Measurements from ENCODE around the gene FNTB.

FNTB gene

GRCh38 chr14:64983439-64984310 is 3.0 kb upstream of the FNTB start:
- DNase-seq (ENCODE audit: low read depth) = no peak

- DNase-seq (ENCODE audit: low read depth) = no peak
Measured at GRCh38 chr14:64987438-64987767, 708 bp downstream of the FNTB start.

- no peak for DNase-seq (ENCODE audit: low read depth)
Measured at GRCh38 chr14:64990296-64990695, 3.6 kb downstream of the FNTB start.

- DNase-seq (ENCODE audit: low read depth) = no peak
Measured at GRCh38 chr14:64990939-64991338, 4.2 kb downstream of the FNTB start.

- no peak for DNase-seq (ENCODE audit: low read depth)
Measured at GRCh38 chr14:64992328-64992885, 5.7 kb downstream of the FNTB start.

GRCh38 chr14:64993266-64993930 is 6.7 kb downstream of the FNTB start:
- no peak for DNase-seq (ENCODE audit: low read depth)

- no peak for DNase-seq (ENCODE audit: low read depth)
Measured at GRCh38 chr14:64994540-64994939, 7.8 kb downstream of the FNTB start.

- DNase-seq (ENCODE audit: low read depth) = no peak
Measured at GRCh38 chr14:64995291-64995690, 8.6 kb downstream of the FNTB start.

- DNase-seq (ENCODE audit: low read depth) = no peak
Measured at GRCh38 chr14:64997108-64997794, 10.6 kb downstream of the FNTB start.

GRCh38 chr14:64998455-64998931 is 11.8 kb downstream of the FNTB start:
- DNase-seq (ENCODE audit: low read depth) = no peak

GRCh38 chr14:65000898-65001591 is 14.3 kb downstream of the FNTB start:
- no peak for DNase-seq (ENCODE audit: low read depth)

GRCh38 chr14:65001723-65002122 is 15.0 kb downstream of the FNTB start:
- DNase-seq (ENCODE audit: low read depth) = no peak

- no peak for DNase-seq (ENCODE audit: low read depth)
Measured at GRCh38 chr14:65002586-65003210, 16.0 kb downstream of the FNTB start.

GRCh38 chr14:65003394-65003793 is 16.7 kb downstream of the FNTB start:
- DNase-seq (ENCODE audit: low read depth) = no peak

GRCh38 chr14:65006261-65006721 is 19.6 kb downstream of the FNTB start:
- DNase-seq (ENCODE audit: low read depth) = no peak

GRCh38 chr14:65007202-65007601 is 20.5 kb downstream of the FNTB start:
- DNase-seq (ENCODE audit: low read depth) = no peak

GRCh38 chr14:65010211-65010931 is 23.7 kb downstream of the FNTB start:
- no peak for DNase-seq (ENCODE audit: low read depth)

GRCh38 chr14:65011538-65011937 is 24.8 kb downstream of the FNTB start:
- no peak for DNase-seq (ENCODE audit: low read depth)

GRCh38 chr14:65012353-65012752 is 25.7 kb downstream of the FNTB start:
- no peak for DNase-seq (ENCODE audit: low read depth)

- DNase-seq (ENCODE audit: low read depth) = no peak
Measured at GRCh38 chr14:65015391-65015790, 28.7 kb downstream of the FNTB start.

- no peak for DNase-seq (ENCODE audit: low read depth)
Measured at GRCh38 chr14:65016471-65016870, 29.8 kb downstream of the FNTB start.

Measured in activated T-cell treated with anti-CD3 and anti-CD28 coated beads for 48 hours (primary cell).